WERI-Rb-1 (cell line): Measurements from ENCODE around the gene EFCAB6.
A peak's percentile ranks its signal among the peaks of the same experiment; 100 is the strongest.

Experiments
- DNase-seq: peaks from one replicate; pipeline ENCODE4 v3.0.0-alpha.2; 2020
- H3K27ac ChIP-seq: fragments of 250-450 bp; sonication (Bioruptor Pico); 2 replicates; pipeline ENCODE4 v1.5.1; 2020; ENCODE audit warnings: mild to moderate bottlenecking, moderate library complexity
- H3K27me3 ChIP-seq: fragments of 250-450 bp; sonication (Bioruptor Pico); 2 replicates; pipeline ENCODE4 v1.5.1; 2021; ENCODE audit warnings: mild to moderate bottlenecking, low read depth, moderate library complexity; ENCODE audit not compliant: insufficient read depth, severe bottlenecking
- H3K36me3 ChIP-seq: fragments of 250-450 bp; sonication (Bioruptor Pico); 2 replicates; pipeline ENCODE4 v1.5.1; 2020; ENCODE audit warnings: mild to moderate bottlenecking, moderate library complexity
- H3K4me3 ChIP-seq: 2 replicates; pipeline ENCODE4 v1.5.1; 2011; ENCODE audit warnings: low read depth, mild to moderate bottlenecking, control low read depth, low read length
- H3K9me3 ChIP-seq: fragments of 250-450 bp; sonication (Bioruptor Pico); 2 replicates; pipeline ENCODE4 v1.5.1; 2021; ENCODE audit warnings: mild to moderate bottlenecking, moderate library complexity; ENCODE audit not compliant: severe bottlenecking
- CTCF ChIP-seq: IDR thresholded peaks from 2 replicates; pipeline ENCODE4 v1.5.1; 2011; ENCODE audit warnings: low read depth, mild to moderate bottlenecking, control low read depth, inconsistent platforms, low read length

EFCAB6 gene

DNA sequence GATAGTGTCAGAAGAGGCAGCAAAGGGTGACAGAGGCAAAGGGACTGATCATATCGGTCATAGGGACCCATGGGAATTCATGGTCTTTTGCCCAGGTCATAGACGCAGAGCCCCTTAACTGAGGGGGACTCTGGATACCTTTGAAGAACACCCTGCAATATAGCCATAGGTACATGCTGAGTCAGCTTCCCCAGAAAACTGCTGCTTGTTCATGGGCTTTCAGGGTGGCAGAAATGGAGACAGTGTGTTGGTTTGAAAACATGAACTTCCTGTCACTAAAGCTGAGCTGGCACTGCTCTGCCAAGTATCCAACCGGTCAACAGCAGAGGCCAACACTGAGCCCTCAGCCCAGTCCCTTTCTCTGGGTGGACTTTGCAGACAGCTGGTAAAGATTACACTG is 114.2 kb downstream of the EFCAB6 start:
- peak; percentile 24 for DNase-seq
- Histone ChIP-seq H3K36me3 (no peaks in the 10 kb centered on the region), H3K27ac (no peak overlapping the region), H3K9me3 (peaks cover under 1% of the 10 kb centered on the region), H3K27me3 (no peaks in the 10 kb centered on the region), H3K4me3 (no peak overlapping the region)
- no peak for TF ChIP-seq CTCF

DNA sequence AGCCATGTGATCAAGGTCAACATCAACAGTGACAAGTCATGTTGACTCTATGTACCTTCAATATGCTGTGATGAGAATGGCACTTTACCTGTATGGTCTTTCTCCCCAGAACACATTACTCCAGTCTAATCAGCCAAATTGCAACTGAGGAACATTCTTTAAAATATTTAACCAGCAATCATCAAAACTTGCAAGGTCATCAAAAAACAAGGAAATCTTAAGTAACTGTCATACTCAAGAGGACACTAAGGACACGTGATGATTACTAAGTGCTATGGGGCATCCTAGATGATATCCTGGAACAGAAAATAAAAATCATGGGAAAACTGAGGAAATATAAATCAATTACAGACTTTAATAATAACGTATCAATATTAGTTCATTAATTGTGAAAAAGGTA is 118.9 kb downstream of the EFCAB6 start:
- Histone ChIP-seq H3K4me3 (no peak overlapping the region), H3K36me3 (no peaks in the 10 kb centered on the region), H3K27me3 (no peaks in the 10 kb centered on the region), H3K9me3 (no peaks in the 10 kb centered on the region), H3K27ac (no peak overlapping the region)
- no peak for TF ChIP-seq CTCF
- no peak for DNase-seq

DNA sequence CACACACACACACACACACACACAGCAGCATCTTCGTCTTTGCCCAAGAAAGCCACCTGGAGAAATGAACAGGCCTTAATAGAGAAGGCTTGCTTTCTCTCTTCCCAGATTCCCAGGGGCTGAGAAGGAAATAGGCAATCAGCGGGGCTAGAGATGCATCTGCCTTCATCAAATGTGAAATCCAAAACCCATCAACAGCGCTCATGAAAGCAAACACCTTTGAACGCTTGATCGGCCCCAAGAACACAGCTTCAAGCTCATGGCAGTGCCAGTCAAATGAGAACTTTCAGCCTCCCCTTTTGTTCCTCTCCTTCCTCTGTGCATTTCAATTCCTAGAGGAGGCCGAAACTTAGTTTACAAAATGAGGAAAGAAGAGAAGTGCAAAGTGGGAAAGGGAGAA is 122.7 kb downstream of the EFCAB6 start:
- no peak for TF ChIP-seq CTCF
- no peaks in the 10 kb centered on the region for H3K27me3 ChIP-seq
- no peaks in the 10 kb centered on the region for H3K9me3 ChIP-seq
- no peak overlapping the region for H3K27ac ChIP-seq
- DNase-seq: no peak
- H3K4me3 ChIP-seq: no peak overlapping the region
- no peaks in the 10 kb centered on the region for H3K36me3 ChIP-seq

- Histone ChIP-seq H3K9me3 (peaks cover 8% of the 10 kb centered on the region), H3K4me3 (no peak overlapping the region; the same call in 1 of the 2 replicates), H3K36me3 (no peaks in the 10 kb centered on the region), H3K27ac (peak overlapping the region; percentile 61), H3K27me3 (no peaks in the 10 kb centered on the region)
- TF ChIP-seq CTCF: no peak
- no peak for DNase-seq
Measured at GRCh38 chr22:43682851-43683250, 129.3 kb downstream of the EFCAB6 start.

DNA sequence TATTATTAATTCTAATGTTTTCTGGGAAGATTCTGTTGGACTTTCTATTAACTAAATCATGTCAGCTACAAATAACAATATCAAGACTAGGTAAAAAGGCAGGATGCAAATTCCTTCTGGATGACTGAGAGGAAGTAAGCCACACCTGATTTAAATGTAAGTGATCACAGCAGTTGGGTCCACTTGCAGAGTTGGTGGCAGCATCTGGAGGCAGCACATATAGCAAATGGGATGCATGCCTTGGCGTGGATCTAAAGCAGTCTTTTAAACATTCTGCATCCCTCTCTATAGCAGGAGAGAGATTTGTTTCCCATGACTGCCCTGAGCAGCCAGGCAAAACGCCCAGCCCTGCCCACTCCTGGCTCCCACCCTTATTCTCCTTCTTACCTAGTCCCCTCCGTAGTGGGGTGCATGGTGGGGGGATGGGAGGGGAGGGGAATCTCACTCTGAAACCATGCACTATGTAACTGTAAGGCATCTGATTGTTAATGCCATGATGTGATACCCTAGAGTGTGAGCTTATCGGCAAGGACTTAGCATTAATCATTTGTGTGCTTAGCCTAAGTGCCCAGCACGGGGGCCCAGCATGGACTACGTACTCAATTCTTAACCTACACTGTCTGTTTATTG is 130.3 kb downstream of the EFCAB6 start:
- TF ChIP-seq CTCF: no peak
- Histone ChIP-seq H3K36me3 (no peaks in the 10 kb centered on the region), H3K27me3 (no peaks in the 10 kb centered on the region), H3K4me3 (peak overlapping the region; percentile 15; the same call in 1 of the 2 replicates), H3K9me3 (peaks cover 8% of the 10 kb centered on the region), H3K27ac (peak overlapping the region; percentile 61)
- peak; percentile 87 for DNase-seq

- TF ChIP-seq CTCF: no peak
- Histone ChIP-seq H3K27ac (no peak overlapping the region), H3K4me3 (no peak overlapping the region), H3K36me3 (no peaks in the 10 kb centered on the region), H3K27me3 (no peaks in the 10 kb centered on the region), H3K9me3 (peaks cover 3% of the 10 kb centered on the region)
- no peak for DNase-seq
Measured at GRCh38 chr22:43670513-43670912, 141.6 kb downstream of the EFCAB6 start.
